OCI-LY3 (cell line): ENCODE results near the gene TMEM267.

ENCODE experiments used
- EZH2phosphoT487 ChIP-seq: fragments of 200-600 bp; shearing (Covaris generic); IDR thresholded peaks from 2 replicates; pipeline ENCODE4 v1.6.1; 2018; ENCODE audit warnings: antibody characterized with exemption, mixed run types, low read depth
- TF ChIP-seq, protein P1 (sequence below): fragments of 200-600, 300-600 bp; sonication (generic); IDR thresholded peaks from 2 replicates; pipeline ENCODE4 v1.5.1; 2014; ENCODE audit warnings: antibody characterized with exemption, low read length, low read depth

DNA sequence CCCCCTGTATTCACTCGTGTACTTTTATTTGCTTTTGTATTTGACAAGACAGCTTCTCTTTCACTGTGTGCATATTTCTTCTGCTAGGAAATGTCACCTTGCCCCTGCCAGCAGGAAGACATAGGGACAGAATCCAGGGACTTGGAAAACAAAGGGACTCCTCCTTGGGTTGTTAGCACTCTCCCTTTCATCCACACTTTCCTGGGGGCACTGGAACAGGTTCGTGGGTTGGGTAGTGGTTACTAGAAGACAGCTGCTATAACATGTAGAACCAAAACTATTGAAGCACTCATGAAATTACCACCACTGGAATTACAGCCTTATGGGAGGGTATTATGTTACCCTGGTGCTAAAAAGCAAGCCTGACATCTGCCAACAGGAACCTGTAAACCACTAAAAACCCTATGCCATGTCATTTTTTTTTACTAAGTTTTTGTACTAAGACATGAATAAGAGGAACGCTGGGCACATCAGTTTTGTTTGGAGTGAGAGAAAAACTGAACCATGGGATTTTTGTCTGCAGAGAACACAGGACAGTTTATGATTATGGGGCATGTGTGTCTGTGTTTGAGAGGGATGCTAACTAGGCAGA, 66.8 kb downstream of the TMEM267 start:
- TF ChIP-seq, protein P1, sequence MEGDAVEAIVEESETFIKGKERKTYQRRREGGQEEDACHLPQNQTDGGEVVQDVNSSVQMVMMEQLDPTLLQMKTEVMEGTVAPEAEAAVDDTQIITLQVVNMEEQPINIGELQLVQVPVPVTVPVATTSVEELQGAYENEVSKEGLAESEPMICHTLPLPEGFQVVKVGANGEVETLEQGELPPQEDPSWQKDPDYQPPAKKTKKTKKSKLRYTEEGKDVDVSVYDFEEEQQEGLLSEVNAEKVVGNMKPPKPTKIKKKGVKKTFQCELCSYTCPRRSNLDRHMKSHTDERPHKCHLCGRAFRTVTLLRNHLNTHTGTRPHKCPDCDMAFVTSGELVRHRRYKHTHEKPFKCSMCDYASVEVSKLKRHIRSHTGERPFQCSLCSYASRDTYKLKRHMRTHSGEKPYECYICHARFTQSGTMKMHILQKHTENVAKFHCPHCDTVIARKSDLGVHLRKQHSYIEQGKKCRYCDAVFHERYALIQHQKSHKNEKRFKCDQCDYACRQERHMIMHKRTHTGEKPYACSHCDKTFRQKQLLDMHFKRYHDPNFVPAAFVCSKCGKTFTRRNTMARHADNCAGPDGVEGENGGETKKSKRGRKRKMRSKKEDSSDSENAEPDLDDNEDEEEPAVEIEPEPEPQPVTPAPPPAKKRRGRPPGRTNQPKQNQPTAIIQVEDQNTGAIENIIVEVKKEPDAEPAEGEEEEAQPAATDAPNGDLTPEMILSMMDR, result no peak
- no peak for TF ChIP-seq EZH2phosphoT487
